GM12878 (cell line): ENCODE measurements around the gene CRB2. TPM values are rescaled to one million over a fixed set of nuclear protein-coding genes. Genes with fewer than 3 reads are reported as not detected.

Experiments
- ATAC-seq: fragments of 200-7000 bp; cut with Tn5 transposase; 3 replicates; pipeline ENCODE4 v1.9.1; 2020; ENCODE audit warnings: mild to moderate bottlenecking, moderate library complexity
- BruUV-seq: library from RNA; stranded (reverse); fragments of 400-500 nt; replicated peaks from 2 replicates; lab custom pipeline; 2021; lab: Mats Ljungman, UMichigan
- CTCF ChIA-PET: fragments of 300-600 bp; sonication (Branson Sonifier 250); formaldehyde crosslinking; extraction: SDS; loops from one replicate; lab custom pipeline; 2021; ENCODE audit warnings: inconsistent platforms; lab: Yijun Ruan, JAX
- POLR2A ChIA-PET: fragments of 350-600 bp; formaldehyde crosslinking; extraction: SDS; loops from one replicate; lab custom pipeline; 2021; ENCODE audit warnings: inconsistent platforms; lab: Charles Lee
- RAD21 ChIA-PET: fragments of 300-600 bp; sonication (Branson Sonifier 250); formaldehyde crosslinking; loops from one replicate; lab custom pipeline; 2023; ENCODE audit warnings: antibody characterized with exemption; ENCODE audit not compliant: unreplicated experiment; lab: Charles Lee
- SMC1A ChIA-PET: fragments of 300-600 bp; sonication (Branson Sonifier 250); formaldehyde crosslinking; loops from one replicate; lab custom pipeline; 2023; ENCODE audit not compliant: unreplicated experiment, uncharacterized antibody; lab: Charles Lee
- DNase-seq: peaks from one replicate; pipeline ENCODE4 v3.0.0-alpha.2; 2011; ENCODE audit warnings: low read depth, low spot score
- FAIRE-seq: peaks from 3 replicates; lab custom pipeline; 2011; peaks lifted over from hg19 to GRCh38; lab: Jason Lieb, UNC
- H2AFZ ChIP-seq: 2 replicates; pipeline ENCODE4 v1.6.0; 2011; ENCODE audit warnings: low read depth, low read length, control low read depth; ENCODE audit not compliant: control insufficient read depth
- H3K27ac ChIP-seq: 2 replicates; pipeline ENCODE4 v1.5.1; 2011; ENCODE audit warnings: control low read depth; ENCODE audit not compliant: control insufficient read depth, insufficient read depth
- H3K27me3 ChIP-seq, 2 experiments: replicated peaks in 1 of 2; 2 replicates each; pipeline versions ENCODE4 v1.6.0 to v1.6.1; 2011; ENCODE audit warnings: low read length in 1 of 2; ENCODE audit not compliant: control insufficient read depth in 2 of 2, insufficient read depth in 2 of 2
- H3K36me3 ChIP-seq, 2 experiments: 2 replicates each; pipeline ENCODE4 v1.5.1; 2011; ENCODE audit warnings: low read length in 1 of 2; ENCODE audit not compliant: control insufficient read depth in 2 of 2, insufficient read depth in 2 of 2
- H3K4me1 ChIP-seq: 2 replicates; pipeline ENCODE4 v1.6.1; 2011; ENCODE audit warnings: mild to moderate bottlenecking, low read length, moderate library complexity, mixed read lengths; ENCODE audit not compliant: control insufficient read depth, insufficient read depth
- H3K4me2 ChIP-seq: 2 replicates; pipeline ENCODE4 v1.6.0; 2011; ENCODE audit warnings: control low read depth; ENCODE audit not compliant: control insufficient read depth, insufficient read depth
- H3K4me3 ChIP-seq: fragments of 200-600 bp; sonication (generic); 2 replicates; pipeline ENCODE4 v1.5.1; 2016
- H3K79me2 ChIP-seq: 2 replicates; pipeline ENCODE4 v1.6.0; 2011; ENCODE audit warnings: low read length; ENCODE audit not compliant: control insufficient read depth, insufficient read depth
- H3K9ac ChIP-seq: 2 replicates; pipeline ENCODE4 v1.8.0; 2011; ENCODE audit warnings: low read length, control low read depth, mixed read lengths; ENCODE audit not compliant: control insufficient read depth, insufficient read depth
- H3K9me3 ChIP-seq: replicated peaks from 3 replicates; pipeline ENCODE4 v1.5.1; 2011; ENCODE audit warnings: mild to moderate bottlenecking, low read length; ENCODE audit not compliant: control insufficient read depth, insufficient read depth
- H4K20me1 ChIP-seq: 2 replicates; pipeline ENCODE4 v1.6.0; 2011; ENCODE audit not compliant: control insufficient read depth, insufficient read depth
- BCL11A ChIP-seq: IDR thresholded peaks from 2 replicates; pipeline ENCODE4 v1.6.1; 2011; ENCODE audit warnings: low read depth, low read length
- CHD4 ChIP-seq: fragments of 200-600 bp; sonication (generic); IDR thresholded peaks from 2 replicates; pipeline ENCODE4 v1.6.1; 2016; ENCODE audit warnings: mild to moderate bottlenecking
- CREB1 ChIP-seq: IDR thresholded peaks from 2 replicates; pipeline ENCODE4 v1.6.1; 2012; ENCODE audit warnings: low read depth, mild to moderate bottlenecking, inconsistent platforms
- EZH2 ChIP-seq: IDR thresholded peaks from 2 replicates; pipeline ENCODE4 v1.6.1; 2012; ENCODE audit warnings: low read depth, mild to moderate bottlenecking, control low read depth, inconsistent platforms, low read length, borderline replicate concordance; ENCODE audit not compliant: control insufficient read depth
- HCFC1 ChIP-seq: fragments of 150-350 bp; IDR thresholded peaks from 2 replicates; pipeline ENCODE4 v1.6.1; 2014; ENCODE audit warnings: low read length
- IKZF1 ChIP-seq: fragments of 450-650 bp; conservative IDR thresholded peaks from 2 replicates; pipeline ENCODE4 v1.6.1; 2017; ENCODE audit warnings: antibody characterized with exemption, mild to moderate bottlenecking
- NFXL1 ChIP-seq: fragments of 450-650 bp; IDR thresholded peaks from 2 replicates; pipeline ENCODE4 v1.6.1; 2017; ENCODE audit warnings: antibody characterized with exemption, mild to moderate bottlenecking, borderline replicate concordance
- PAX8 ChIP-seq: fragments of 450-650 bp; IDR thresholded peaks from 2 replicates; pipeline ENCODE4 v1.6.1; 2017; ENCODE audit warnings: mild to moderate bottlenecking, moderate library complexity
- RUNX3 ChIP-seq: IDR thresholded peaks from 2 replicates; pipeline ENCODE4 v1.6.1; 2012; ENCODE audit warnings: low read length, inconsistent platforms
- TBL1XR1 ChIP-seq: IDR thresholded peaks from 2 replicates; pipeline ENCODE4 v1.6.1; 2012; ENCODE audit warnings: low read depth, low read length, improper control_type of control experiment
- TCF12 ChIP-seq: IDR thresholded peaks from 2 replicates; pipeline ENCODE4 v1.6.1; 2011; ENCODE audit warnings: low read depth, mild to moderate bottlenecking, low read length
- WRNIP1 ChIP-seq: IDR thresholded peaks from 2 replicates; pipeline ENCODE4 v1.6.1; 2011; ENCODE audit warnings: low read depth, low read length, improper control_type of control experiment, borderline replicate concordance
- WGBS: methylation state at CpG from one replicate; pipeline ENCODE4 v1.1.6; 2016; ENCODE audit warnings: low lambda C conversion rate; ENCODE audit not compliant: insufficient replicate concordance, insufficient coverage; ENCODE audit errors: missing lambda C conversion rate; 5-methylcytosine and 5-hydroxymethylcytosine counted together
- in situ Hi-C: fragments of 300-500 bp; cut with MboI; formaldehyde crosslinking; loops from 9 replicates; pipeline ENCODE4 v1.14.3; 2018; ENCODE audit warnings: mixed read lengths
- intact Hi-C: fragments of 100-400 bp; cut with micrococcal nuclease; formaldehyde crosslinking; loops from one replicate; pipeline ENCODE4 v1.14.2; 2022; ENCODE audit not compliant: unreplicated experiment
- polyA plus RNA-seq, 11 experiments: library from polyadenylated mRNA; depleted of rRNA in 4 of 11; unstranded in 6 of 11; stranded (reverse) in 5 of 11; fragments of >200 nt; fragmentation: Nextera tagmentation in 4 of 11; fragmentation: Illumina TruSeq in 1 of 11; extraction: Ambion mirVana in 4 of 11; extraction: Trizol in 1 of 11; gene quantifications; 1 replicate in 1 of 11; 2 replicates in 10 of 11; pipeline versions ENCODE4 v1.2.1 to v1.2.3, GENCODE V29; 2011 to 2016; ENCODE audit warnings: inconsistent platforms in 2 of 11, missing spikeins in 2 of 11, low read depth in 1 of 11
- total RNA-seq, 4 experiments: library from RNA; depleted of rRNA in 3 of 4; stranded (reverse); fragments of >200 nt in 3 of 4; fragmentation: Illumina TruSeq in 1 of 4; extraction: Trizol in 1 of 4; gene quantifications; 2 replicates each; pipeline versions ENCODE4 v1.2.1 to v1.2.3, GENCODE V29; 2013 to 2021
- TF ChIP-seq, protein P1 (sequence below): fragments of 450-650 bp; formaldehyde crosslinking; IDR thresholded peaks from 2 replicates; pipeline ENCODE4 v1.4.0; 2022; ENCODE audit warnings: mild to moderate bottlenecking, moderate library complexity

The CRB2 gene
- total and polyA plus RNA-seq, 10 of the 15 experiments (the other 5 are each of a cell fraction or from before 2014, with no cell fraction given) = 0.01 to 0.80 (median 0.23) TPM; not detected in 3

DNA sequence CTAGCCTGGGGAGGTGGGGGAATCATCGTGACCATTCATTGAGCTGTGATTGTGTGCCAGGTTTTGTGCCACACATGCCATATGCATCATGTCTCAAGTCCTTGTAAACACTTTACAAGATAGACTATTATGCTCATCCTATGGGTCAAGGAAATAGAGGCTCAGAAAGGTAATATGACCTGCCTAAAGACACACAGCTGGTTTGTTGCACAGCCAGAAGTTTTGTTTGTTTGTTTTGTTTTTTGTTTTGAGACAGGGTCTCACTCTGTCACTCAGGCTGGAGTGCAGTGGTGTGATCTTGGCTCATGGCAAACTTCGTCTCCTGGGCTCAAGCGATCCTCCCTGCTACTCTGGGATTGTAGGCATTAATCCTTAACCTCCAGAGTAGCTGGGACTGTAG is 21.4 kb upstream of the CRB2 start:
- SMC1A ChIA-PET = interaction anchor here (12.9 kb wide), 1 partner anchor 12 kb away, joined by 268 read pairs; no protein-coding TSS in a partner anchor
- TF ChIP-seq IKZF1 (no peak), CREB1 (no peak), TBL1XR1 (no peak), CHD4 (no peak), PAX8 (no peak), RUNX3 (no peak), BCL11A (no peak), NFXL1 (no peak), WRNIP1 (no peak), HCFC1 (no peak), EZH2 (no peak), TCF12 (no peak)
- TF ChIP-seq, protein P1, sequence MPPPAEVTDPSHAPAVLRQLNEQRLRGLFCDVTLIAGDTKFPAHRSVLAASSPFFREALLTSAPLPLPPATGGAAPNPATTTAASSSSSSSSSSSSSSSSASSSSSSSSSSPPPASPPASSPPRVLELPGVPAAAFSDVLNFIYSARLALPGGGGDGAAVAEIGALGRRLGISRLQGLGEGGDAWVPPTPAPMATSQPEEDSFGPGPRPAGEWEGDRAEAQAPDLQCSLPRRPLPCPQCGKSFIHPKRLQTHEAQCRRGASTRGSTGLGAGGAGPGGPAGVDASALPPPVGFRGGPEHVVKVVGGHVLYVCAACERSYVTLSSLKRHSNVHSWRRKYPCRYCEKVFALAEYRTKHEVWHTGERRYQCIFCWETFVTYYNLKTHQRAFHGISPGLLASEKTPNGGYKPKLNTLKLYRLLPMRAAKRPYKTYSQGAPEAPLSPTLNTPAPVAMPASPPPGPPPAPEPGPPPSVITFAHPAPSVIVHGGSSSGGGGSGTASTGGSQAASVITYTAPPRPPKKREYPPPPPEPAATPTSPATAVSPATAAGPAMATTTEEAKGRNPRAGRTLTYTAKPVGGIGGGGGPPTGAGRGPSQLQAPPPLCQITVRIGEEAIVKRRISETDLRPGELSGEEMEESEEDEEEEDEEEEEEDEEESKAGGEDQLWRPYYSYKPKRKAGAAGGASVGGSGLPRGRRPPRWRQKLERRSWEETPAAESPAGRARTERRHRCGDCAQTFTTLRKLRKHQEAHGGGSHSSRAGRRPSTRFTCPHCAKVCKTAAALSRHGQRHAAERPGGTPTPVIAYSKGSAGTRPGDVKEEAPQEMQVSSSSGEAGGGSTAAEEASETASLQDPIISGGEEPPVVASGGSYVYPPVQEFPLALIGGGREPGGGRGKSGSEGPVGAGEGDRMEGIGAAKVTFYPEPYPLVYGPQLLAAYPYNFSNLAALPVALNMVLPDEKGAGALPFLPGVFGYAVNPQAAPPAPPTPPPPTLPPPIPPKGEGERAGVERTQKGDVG (CRISPR knock-in tag) = no peak
- TF ChIP-seq, all 136 proteins: peak for 0
- no peak overlapping the region for H2AFZ ChIP-seq
- no peak for FAIRE-seq
- H3K4me2 ChIP-seq = no peak overlapping the region
- ChIA-PET CTCF (no interaction called here), RAD21 (interaction anchor here (1.1 to 1.3 kb wide), 2 partner anchors 9 to 66 kb away, joined by 3 to 4 read pairs; no protein-coding TSS in a partner anchor), POLR2A (interaction anchor here (0.7 to 2.5 kb wide), 2 partner anchors 8 to 9 kb away, joined by 3 to 9 read pairs; no protein-coding TSS in a partner anchor)
- no peak overlapping the region for H3K9ac ChIP-seq
- no peaks in the 10 kb centered on the region for H3K9me3 ChIP-seq
- in situ Hi-C loops (no loop called here), intact Hi-C loops (loop anchor here (5.0 kb wide), 1 partner anchor 157 kb away; no protein-coding TSS in a partner anchor)
- H4K20me1 ChIP-seq = no peaks in the 10 kb centered on the region
- 61% methylated on average over 3 of the region's 3 CpGs for WGBS
- H3K27me3 ChIP-seq = no peaks in the 10 kb centered on the region
- no peaks in the 10 kb centered on the region for H3K79me2 ChIP-seq
- ATAC-seq = no peak
- BruUV-seq = no TSS peak
- no peak for DNase-seq
- no peaks in the 10 kb centered on the region for H3K36me3 ChIP-seq
- H3K27ac ChIP-seq = no peak overlapping the region
- H3K4me1 ChIP-seq = peaks cover 47% of the 10 kb centered on the region
- H3K4me3 ChIP-seq = no peak overlapping the region
